HepG2 (cell line): ENCODE data around the gene TBC1D4. TPM values are rescaled to one million over a fixed set of nuclear protein-coding genes. Genes with fewer than 3 reads are reported as not detected.
A peak's percentile ranks its signal among the peaks of the same experiment; 100 is the strongest.

ENCODE experiments used
- ASH2L ChIP-seq: fragments of 300-600, 200-600 bp; sonication (generic); IDR thresholded peaks from 2 replicates; pipeline ENCODE4 v1.7.0; 2017; ENCODE audit warnings: low read depth, mild to moderate bottlenecking, moderate library complexity, mixed read lengths, low read length; ENCODE audit not compliant: insufficient read length
- BRCA1 ChIP-seq: sonication (generic); formaldehyde crosslinking; IDR thresholded peaks from 2 replicates; pipeline ENCODE4 v1.4.0; 2020; ENCODE audit warnings: missing genetic modification reagents
- DNMT3B ChIP-seq: conservative IDR thresholded peaks from 2 replicates; pipeline ENCODE4 v1.6.1; 2016; ENCODE audit warnings: missing biosample characterization, control low read depth
- EED ChIP-seq: sonication (generic); formaldehyde crosslinking; IDR thresholded peaks from 2 replicates; pipeline ENCODE4 v1.5.0; 2020; ENCODE audit warnings: mild to moderate bottlenecking, missing genetic modification reagents
- ERF ChIP-seq: IDR thresholded peaks from 2 replicates; pipeline ENCODE4 v1.6.1; 2018; ENCODE audit warnings: missing biosample characterization, missing genetic modification reagents
- HOXD1 ChIP-seq: sonication (generic); formaldehyde crosslinking; IDR thresholded peaks from 2 replicates; pipeline ENCODE4 v1.5.0; 2020; ENCODE audit warnings: missing genetic modification reagents
- KAT7 ChIP-seq: IDR thresholded peaks from 2 replicates; pipeline ENCODE4 v1.6.1; 2018; ENCODE audit warnings: borderline replicate concordance, missing compliant biosample characterization
- NCOA1 ChIP-seq: sonication (generic); formaldehyde crosslinking; IDR thresholded peaks from 2 replicates; pipeline ENCODE4 v1.9.0; 2021; ENCODE audit warnings: missing genetic modification reagents
- PCBP2 ChIP-seq: fragments of 200-400 bp; formaldehyde crosslinking; optimal IDR thresholded peaks from 2 replicates; pipeline ENCODE3; 2018; ENCODE audit warnings: low read length, low read depth; ENCODE audit not compliant: poor library complexity, severe bottlenecking
- PHF20 ChIP-seq: sonication (generic); formaldehyde crosslinking; IDR thresholded peaks from 2 replicates; pipeline ENCODE4 v1.5.0; 2020; ENCODE audit warnings: mild to moderate bottlenecking, missing genetic modification reagents
- POLR2AphosphoS5 ChIP-seq: IDR thresholded peaks from 2 replicates; pipeline ENCODE4 v1.6.1; 2012; ENCODE audit warnings: low read depth, low read length
- RAD21 ChIP-seq: fragments of 450-650 bp; formaldehyde crosslinking; IDR thresholded peaks from 2 replicates; pipeline ENCODE4 v1.5.0; 2020; ENCODE audit warnings: mild to moderate bottlenecking
- RARA ChIP-seq: IDR thresholded peaks from 2 replicates; pipeline ENCODE4 v1.6.1; 2016; ENCODE audit warnings: missing genetic modification reagents, missing compliant biosample characterization
- SIN3A ChIP-seq: IDR thresholded peaks from 2 replicates; pipeline ENCODE4 v1.6.1; 2011; ENCODE audit warnings: low read depth, mild to moderate bottlenecking, control low read depth, low read length, borderline replicate concordance
- TSC22D2 ChIP-seq: sonication (generic); formaldehyde crosslinking; IDR thresholded peaks from 2 replicates; pipeline ENCODE4 v1.5.1; 2020; ENCODE audit warnings: missing genetic modification reagents, mild to moderate bottlenecking, borderline replicate concordance
- YEATS4 ChIP-seq: sonication (generic); formaldehyde crosslinking; IDR thresholded peaks from 2 replicates; pipeline ENCODE4 v1.4.0; 2020; ENCODE audit warnings: missing genetic modification reagents, borderline replicate concordance
- ZBTB1 ChIP-seq: sonication (generic); formaldehyde crosslinking; IDR thresholded peaks from 2 replicates; pipeline ENCODE4 v1.4.0; 2020; ENCODE audit warnings: missing genetic modification reagents, borderline replicate concordance
- ZBTB20 ChIP-seq: sonication (generic); formaldehyde crosslinking; IDR thresholded peaks from 2 replicates; pipeline ENCODE4 v1.8.1; 2023; ENCODE audit warnings: missing genetic modification reagents, low read depth, mild to moderate bottlenecking, borderline replicate concordance
- ZNF160 ChIP-seq: sonication (generic); formaldehyde crosslinking; IDR thresholded peaks from 2 replicates; pipeline ENCODE4 v1.8.0; 2022; ENCODE audit warnings: mild to moderate bottlenecking, inconsistent platforms, missing genetic modification reagents
- ZNF431 ChIP-seq: sonication (generic); formaldehyde crosslinking; IDR thresholded peaks from 2 replicates; pipeline ENCODE4 v1.9.0; 2022; ENCODE audit warnings: missing genetic modification reagents, low read depth, mild to moderate bottlenecking, borderline replicate concordance
- ZNF557 ChIP-seq: sonication (generic); formaldehyde crosslinking; IDR thresholded peaks from 2 replicates; pipeline ENCODE4 v1.4.0; 2020; ENCODE audit warnings: missing genetic modification reagents
- ZNF564 ChIP-seq: sonication (generic); formaldehyde crosslinking; IDR thresholded peaks from 2 replicates; pipeline ENCODE4 v1.8.1; 2023; ENCODE audit warnings: mild to moderate bottlenecking, missing genetic modification reagents
- ZNF777 ChIP-seq: sonication (generic); formaldehyde crosslinking; IDR thresholded peaks from 2 replicates; pipeline ENCODE4 v1.4.0; 2020; ENCODE audit warnings: missing genetic modification reagents
- ZSCAN20 ChIP-seq: sonication (generic); formaldehyde crosslinking; IDR thresholded peaks from 2 replicates; pipeline ENCODE4 v1.4.0; 2020; ENCODE audit warnings: missing genetic modification reagents, mild to moderate bottlenecking, borderline replicate concordance
- polyA plus RNA-seq, 8 experiments: library from polyadenylated mRNA; depleted of rRNA in 3 of 8; stranded (reverse) in 7 of 8; unstranded in 1 of 8; fragments of >200 nt; fragmentation: Illumina TruSeq in 4 of 8; extraction: Trizol in 4 of 8; gene quantifications; 2 replicates each; pipeline versions ENCODE4 v1.2.1 to v1.2.3, GENCODE V29; 2011 to 2016; ENCODE audit warnings: low read depth in 4 of 8, missing spikeins in 1 of 8, mixed read lengths in 1 of 8; ENCODE audit not compliant: insufficient read depth in 1 of 8
- total RNA-seq, 5 experiments: library from RNA; depleted of rRNA; stranded (reverse); fragments of >200 nt; fragmentation: Illumina TruSeq; extraction: Trizol; gene quantifications; 2 replicates each; pipeline ENCODE4 v1.2.3, GENCODE V29; 2016; ENCODE audit warnings: low read depth in 1 of 5
- TF ChIP-seq, protein P1 (sequence below): sonication (generic); formaldehyde crosslinking; IDR thresholded peaks from 2 replicates; pipeline ENCODE4 v1.5.0; 2020; ENCODE audit warnings: missing genetic modification reagents, mild to moderate bottlenecking, borderline replicate concordance
- TF ChIP-seq, protein P2 (sequence below): sonication (generic); formaldehyde crosslinking; conservative IDR thresholded peaks from 2 replicates; pipeline ENCODE4 v1.4.0; 2020; ENCODE audit warnings: missing genetic modification reagents
- TF ChIP-seq, protein P3 (sequence below): sonication (generic); formaldehyde crosslinking; IDR thresholded peaks from 2 replicates; pipeline ENCODE4 v1.4.0; 2020; ENCODE audit warnings: mild to moderate bottlenecking, low read depth, missing genetic modification reagents

TBC1D4 gene
- total and polyA plus RNA-seq, 2 of the 13 experiments (the other 11 are each of a cell fraction or from before 2014, with no cell fraction given): 35.9 to 64.4 TPM

DNA sequence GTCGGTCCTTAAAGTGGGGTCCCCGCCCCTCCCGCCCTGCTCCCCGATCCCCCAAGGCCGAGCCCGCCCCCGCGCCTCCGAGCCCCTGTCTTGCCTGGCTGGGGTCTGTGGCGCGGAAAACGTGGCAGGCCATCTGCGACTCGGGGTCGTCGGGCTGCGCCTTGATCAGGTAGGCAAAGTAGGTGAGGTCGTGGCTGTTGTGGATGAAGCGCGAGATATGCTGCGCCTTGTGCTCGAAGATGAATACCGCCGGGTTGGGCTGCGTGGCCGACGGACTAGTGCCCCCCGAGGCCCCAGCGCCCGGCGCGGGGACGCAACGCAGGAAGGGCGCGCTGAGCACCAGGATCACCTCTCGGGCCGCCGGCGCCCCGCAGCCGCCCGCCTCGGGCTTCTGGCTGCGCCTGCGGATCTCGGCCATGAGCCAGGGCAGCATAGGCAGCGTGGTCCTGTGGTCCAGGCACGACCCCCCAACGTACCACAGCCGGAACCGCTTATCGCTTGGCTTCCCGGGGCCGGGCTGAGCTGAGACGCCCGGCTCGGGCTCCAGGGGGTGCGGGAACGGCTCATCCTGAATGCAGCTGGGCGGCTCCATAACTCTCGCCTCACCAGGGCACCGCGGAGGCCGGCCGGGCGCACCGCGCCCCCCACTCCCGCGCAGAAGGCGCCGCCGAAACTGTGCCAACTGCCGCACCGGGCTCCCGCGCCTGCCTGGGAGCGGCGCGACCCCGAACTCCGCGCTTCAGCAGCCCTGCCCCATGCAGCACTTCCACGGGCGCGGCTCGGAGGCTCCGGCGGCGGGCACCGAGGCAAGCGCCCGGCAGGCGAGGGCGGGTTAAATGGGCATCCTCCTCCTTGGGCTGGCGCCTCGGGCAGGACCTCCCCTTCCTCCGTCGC lies 546 bp downstream of the TBC1D4 start (continued):
- TF ChIP-seq ZBTB1 (CRISPR knock-in tag) (no peak), PHF20 (CRISPR knock-in tag) (peak; percentile 4; the same call in 1 of the 2 replicates), ZSCAN20 (CRISPR knock-in tag) (peak; percentile 27; the same call in 1 of the 2 replicates), BRCA1 (CRISPR knock-in tag) (no peak), POLR2AphosphoS5 (peak; percentile 6; the same call in 1 of the 2 replicates), ZNF160 (CRISPR knock-in tag) (peak; percentile 36; the same call in 1 of the 2 replicates), RARA (CRISPR knock-in tag) (no peak), PCBP2 (no peak), TSC22D2 (no peak), YEATS4 (CRISPR knock-in tag) (peak; percentile 39; the same call in 1 of the 2 replicates), ZNF564 (peak; percentile 62; the same call in 1 of the 2 replicates), RAD21 (CRISPR knock-in tag) (no peak), SIN3A (0 out of 2 replicates have a peak, but pooled peaks have one; percentile 17), ZNF557 (CRISPR knock-in tag) (no peak), NCOA1 (CRISPR knock-in tag) (0 out of 2 replicates have a peak, but pooled peaks have one; percentile 16), ZNF431 (CRISPR knock-in tag) (no peak), HOXD1 (CRISPR knock-in tag) (0 out of 2 replicates have a peak, but pooled peaks have one; percentile 51), ASH2L (peak; percentile 72), KAT7 (CRISPR knock-in tag) (peak; percentile 14; the same call in 1 of the 2 replicates), DNMT3B (CRISPR knock-in tag) (no peak; the same call in 1 of the 2 replicates), ERF (CRISPR knock-in tag) (peak; percentile 13; the same call in 1 of the 2 replicates), ZBTB20 (no peak), EED (CRISPR knock-in tag) (0 out of 2 replicates have a peak, but pooled peaks have one; percentile 51), ZNF777 (CRISPR knock-in tag) (peak; percentile 35; the same call in 1 of the 2 replicates)
- TF ChIP-seq, protein P1, sequence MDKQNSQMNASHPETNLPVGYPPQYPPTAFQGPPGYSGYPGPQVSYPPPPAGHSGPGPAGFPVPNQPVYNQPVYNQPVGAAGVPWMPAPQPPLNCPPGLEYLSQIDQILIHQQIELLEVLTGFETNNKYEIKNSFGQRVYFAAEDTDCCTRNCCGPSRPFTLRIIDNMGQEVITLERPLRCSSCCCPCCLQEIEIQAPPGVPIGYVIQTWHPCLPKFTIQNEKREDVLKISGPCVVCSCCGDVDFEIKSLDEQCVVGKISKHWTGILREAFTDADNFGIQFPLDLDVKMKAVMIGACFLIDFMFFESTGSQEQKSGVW (CRISPR knock-in tag): 0 out of 2 replicates have a peak, but pooled peaks have one; percentile 62
- TF ChIP-seq, protein P2, sequence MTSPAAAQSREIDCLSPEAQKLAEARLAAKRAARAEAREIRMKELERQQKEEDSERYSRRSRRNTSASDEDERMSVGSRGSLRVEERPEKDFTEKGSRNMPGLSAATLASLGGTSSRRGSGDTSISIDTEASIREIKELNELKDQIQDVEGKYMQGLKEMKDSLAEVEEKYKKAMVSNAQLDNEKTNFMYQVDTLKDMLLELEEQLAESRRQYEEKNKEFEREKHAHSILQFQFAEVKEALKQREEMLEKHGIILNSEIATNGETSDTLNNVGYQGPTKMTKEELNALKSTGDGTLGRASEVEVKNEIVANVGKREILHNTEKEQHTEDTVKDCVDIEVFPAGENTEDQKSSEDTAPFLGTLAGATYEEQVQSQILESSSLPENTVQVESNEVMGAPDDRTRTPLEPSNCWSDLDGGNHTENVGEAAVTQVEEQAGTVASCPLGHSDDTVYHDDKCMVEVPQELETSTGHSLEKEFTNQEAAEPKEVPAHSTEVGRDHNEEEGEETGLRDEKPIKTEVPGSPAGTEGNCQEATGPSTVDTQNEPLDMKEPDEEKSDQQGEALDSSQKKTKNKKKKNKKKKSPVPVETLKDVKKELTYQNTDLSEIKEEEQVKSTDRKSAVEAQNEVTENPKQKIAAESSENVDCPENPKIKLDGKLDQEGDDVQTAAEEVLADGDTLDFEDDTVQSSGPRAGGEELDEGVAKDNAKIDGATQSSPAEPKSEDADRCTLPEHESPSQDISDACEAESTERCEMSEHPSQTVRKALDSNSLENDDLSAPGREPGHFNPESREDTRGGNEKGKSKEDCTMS (CRISPR knock-in tag): no peak
- TF ChIP-seq, protein P3, sequence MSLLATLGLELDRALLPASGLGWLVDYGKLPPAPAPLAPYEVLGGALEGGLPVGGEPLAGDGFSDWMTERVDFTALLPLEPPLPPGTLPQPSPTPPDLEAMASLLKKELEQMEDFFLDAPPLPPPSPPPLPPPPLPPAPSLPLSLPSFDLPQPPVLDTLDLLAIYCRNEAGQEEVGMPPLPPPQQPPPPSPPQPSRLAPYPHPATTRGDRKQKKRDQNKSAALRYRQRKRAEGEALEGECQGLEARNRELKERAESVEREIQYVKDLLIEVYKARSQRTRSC: 0 out of 2 replicates have a peak, but pooled peaks have one; percentile 75
